Stimulated activated CD4-positive, alpha-beta T cell treated with anti-CD3 and anti-CD28 coated beads, Interleukin-2, amount 100 ng/mL, for 24 hours (primary cell): ENCODE measurements around the gene RUNX1.

ENCODE experiments used
- DNase-seq, 2 donors: peaks; one replicate each; pipeline ENCODE4 v3.0.0-alpha.2; 2020

The RUNX1 gene

GRCh38 chr21:35048706-35049617 lies at the start of gene RUNX1:
RUNX1 (minus strand) TSS chr21:35049302.
- DNase-seq = peak; percentile 74 to 80

GRCh38 chr21:35097525-35097924 lies 48.4 kb upstream of the RUNX1 start:
- no peak for DNase-seq

- DNase-seq = peak in 1 of 2 donors; percentile 16
Measured at GRCh38 chr21:35096959-35097358, 47.9 kb upstream of the RUNX1 start.

- DNase-seq = no peak
Measured at GRCh38 chr21:35095859-35096291, 46.8 kb upstream of the RUNX1 start.

- DNase-seq = no peak
Measured at GRCh38 chr21:35093514-35093913, 44.4 kb upstream of the RUNX1 start.

- DNase-seq = no peak
Measured at GRCh38 chr21:35091496-35091895, 42.4 kb upstream of the RUNX1 start.

GRCh38 chr21:35090403-35090802 lies 41.3 kb upstream of the RUNX1 start:
- DNase-seq = no peak

GRCh38 chr21:35088319-35088771 lies 39.2 kb upstream of the RUNX1 start:
- no peak for DNase-seq

GRCh38 chr21:35086357-35086756 lies 37.3 kb upstream of the RUNX1 start:
- DNase-seq = no peak

- DNase-seq = no peak
Measured at GRCh38 chr21:35084869-35085268, 35.8 kb upstream of the RUNX1 start.

GRCh38 chr21:35083246-35083645 lies 34.1 kb upstream of the RUNX1 start:
- DNase-seq = no peak

- DNase-seq = no peak
Measured at GRCh38 chr21:35081861-35082260, 32.8 kb upstream of the RUNX1 start.

- DNase-seq = no peak
Measured at GRCh38 chr21:35079181-35079580, 30.1 kb upstream of the RUNX1 start.

- DNase-seq = no peak
Measured at GRCh38 chr21:35077975-35078374, 28.9 kb upstream of the RUNX1 start.

GRCh38 chr21:35077466-35077865 lies 28.4 kb upstream of the RUNX1 start:
- no peak for DNase-seq

- DNase-seq = no peak
Measured at GRCh38 chr21:35075546-35075945, 26.4 kb upstream of the RUNX1 start.

- no peak for DNase-seq
Measured at GRCh38 chr21:35072960-35073359, 23.9 kb upstream of the RUNX1 start.

- no peak for DNase-seq
Measured at GRCh38 chr21:35072557-35072956, 23.5 kb upstream of the RUNX1 start.

- no peak for DNase-seq
Measured at GRCh38 chr21:35071347-35071746, 22.2 kb upstream of the RUNX1 start.

GRCh38 chr21:35070436-35070835 lies 21.3 kb upstream of the RUNX1 start:
- no peak for DNase-seq

GRCh38 chr21:35066824-35067223 lies 17.7 kb upstream of the RUNX1 start:
- DNase-seq = no peak

GRCh38 chr21:35063428-35064172 lies 14.5 kb upstream of the RUNX1 start:
- DNase-seq = no peak

- no peak for DNase-seq
Measured at GRCh38 chr21:35062016-35062415, 12.9 kb upstream of the RUNX1 start.

- no peak for DNase-seq
Measured at GRCh38 chr21:35059742-35060141, 10.6 kb upstream of the RUNX1 start.
